CD4-positive, alpha-beta memory T cell (primary cell): ENCODE results near the gene SSTR1. TPM values are rescaled to one million over a fixed set of nuclear protein-coding genes. Genes with fewer than 3 reads are reported as not detected.

ENCODE experiments used
- CTCF ChIA-PET: fragments of 350-600 bp; sonication (Branson Sonifier 250); formaldehyde crosslinking; loops from one replicate; lab custom pipeline; 2021; ENCODE audit warnings: inconsistent platforms; ENCODE audit not compliant: partially characterized antibody; lab: Charles Lee
- POLR2A ChIA-PET: fragments of 350-600 bp; sonication (Branson Sonifier 250); formaldehyde crosslinking; loops from one replicate; lab custom pipeline; 2021; ENCODE audit not compliant: partially characterized antibody; lab: Charles Lee
- DNase-seq, 5 donors: peaks; one replicate each; pipeline versions ENCODE4 v3.0.0 to v3.0.0-alpha.2; 2020 to 2022; ENCODE audit warnings: mixed read lengths in 1 of 5
- H3K27ac ChIP-seq: one replicate; pipeline ENCODE4 v1.7.0; 2013; ENCODE audit warnings: low read depth, low read length
- H3K27me3 ChIP-seq: 2 replicates; pipeline ENCODE4 v1.7.0; 2013; ENCODE audit warnings: mild to moderate bottlenecking, low read length, moderate library complexity; ENCODE audit not compliant: insufficient read depth
- H3K36me3 ChIP-seq: 2 replicates; pipeline ENCODE4 v1.7.0; 2013; ENCODE audit warnings: mild to moderate bottlenecking, low read length, moderate library complexity; ENCODE audit not compliant: insufficient read depth
- H3K4me1 ChIP-seq: 2 replicates; pipeline ENCODE4 v1.7.0; 2013; ENCODE audit warnings: mild to moderate bottlenecking, low read length, moderate library complexity; ENCODE audit not compliant: insufficient read depth
- H3K4me3 ChIP-seq, 2 donors: one replicate each; pipeline ENCODE4 v1.7.0; 2013; ENCODE audit warnings: low read length in 2 of 2, mild to moderate bottlenecking in 1 of 2
- H3K9me3 ChIP-seq, 2 donors: one replicate each; pipeline ENCODE4 v1.7.0; 2013; ENCODE audit warnings: low read length in 2 of 2, control low read depth in 1 of 2; ENCODE audit not compliant: control insufficient read depth in 1 of 2
- H3K27ac Mint-ChIP-seq, 7 donors: one replicate each; pipeline ENCODE4 v1.8.0; 2020 to 2021; ENCODE audit warnings: mixed read lengths in 7 of 7, mild to moderate bottlenecking in 6 of 7, inconsistent platforms in 3 of 7, moderate library complexity in 3 of 7
- H3K27me3 Mint-ChIP-seq, 2 donors: one replicate each; pipeline ENCODE4 v1.8.0; 2020 to 2021; ENCODE audit warnings: mixed read lengths in 2 of 2
- H3K36me3 Mint-ChIP-seq, 2 donors: one replicate each; pipeline ENCODE4 v1.8.0; 2020 to 2021; ENCODE audit warnings: mixed read lengths in 2 of 2, inconsistent platforms in 1 of 2, mild to moderate bottlenecking in 1 of 2
- H3K4me1 Mint-ChIP-seq, 4 donors: one replicate each; pipeline ENCODE4 v1.8.0; 2020 to 2021; ENCODE audit warnings: mixed read lengths in 4 of 4, mild to moderate bottlenecking in 1 of 4
- H3K4me3 Mint-ChIP-seq, 8 donors: one replicate each; pipeline ENCODE4 v1.8.0; 2020 to 2021; ENCODE audit warnings: mixed read lengths in 8 of 8, mild to moderate bottlenecking in 7 of 8, moderate library complexity in 6 of 8, inconsistent platforms in 3 of 8
- H3K9me3 Mint-ChIP-seq, 8 donors: one replicate each; pipeline ENCODE4 v1.8.0; 2020 to 2021; ENCODE audit warnings: mixed read lengths in 8 of 8, mild to moderate bottlenecking in 5 of 8, inconsistent platforms in 3 of 8, moderate library complexity in 1 of 8
- intact Hi-C: fragments of 100-400 bp; cut with micrococcal nuclease; formaldehyde crosslinking; loops from one replicate; pipeline ENCODE4 v1.15.1; 2023
- polyA plus RNA-seq, 2 donors: library from polyadenylated mRNA; unstranded; fragments of 300-500 nt; fragmentation: Illumina TruSeq; gene quantifications; one replicate each; pipeline ENCODE4 v1.2.3, GENCODE V29; 2021
- total RNA-seq, 2 experiments: library from RNA; stranded (reverse); gene quantifications; one replicate each; pipeline ENCODE4 v1.2.3, GENCODE V29; 2021

The SSTR1 gene
- total and polyA plus RNA-seq, 4 experiments from 2014 or later: not detected

DNA sequence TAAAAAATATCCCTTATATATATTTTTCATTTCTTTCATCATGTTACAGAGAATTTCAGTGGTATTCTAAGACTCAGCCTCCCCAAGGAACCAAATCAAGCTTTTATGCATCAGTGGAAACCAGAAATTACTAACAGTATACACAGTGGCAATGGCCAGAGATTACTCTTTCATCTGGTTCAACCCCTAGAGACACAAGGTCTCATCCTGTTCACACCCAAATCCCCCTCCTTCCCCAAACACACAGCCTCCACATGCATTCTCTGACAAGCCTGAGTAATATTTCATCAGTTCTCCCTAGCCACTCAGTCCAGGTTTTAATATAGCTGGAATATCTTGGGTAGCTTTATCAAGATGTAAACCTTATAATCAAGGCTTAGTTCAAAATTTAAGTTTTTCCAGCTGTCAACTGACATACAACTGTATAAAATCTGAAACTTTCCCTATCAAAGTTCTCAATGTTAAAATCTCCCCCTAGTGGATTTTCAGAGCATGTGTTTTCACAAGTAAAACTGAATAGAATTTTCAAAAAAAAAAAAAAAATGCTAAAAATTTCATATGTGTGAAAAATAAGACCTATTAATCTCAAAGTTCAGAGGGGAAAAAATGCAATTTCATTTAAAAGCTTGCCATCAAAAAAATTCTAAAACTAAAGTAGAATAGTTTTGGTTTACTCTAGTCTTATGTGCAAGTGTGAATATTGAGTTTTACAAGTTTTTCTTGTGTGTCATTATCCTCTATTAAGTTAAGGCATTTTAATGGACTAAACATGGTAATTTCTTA, 10.5 kb upstream of the SSTR1 start:
- Histone ChIP-seq H3K9me3 (no peaks in the 10 kb centered on the region), H3K4me3 (no peak overlapping the region), H3K4me1 (peaks cover 4% of the 10 kb centered on the region), H3K27me3 (no peaks in the 10 kb centered on the region), H3K27ac (no peak overlapping the region), H3K36me3 (no peaks in the 10 kb centered on the region)
- Mint-ChIP-seq H3K4me1 (peaks cover 3 to 5% (median 5%) of the 10 kb centered on the region in 4 donors), H3K27me3 (no peaks in the 10 kb centered on the region), H3K4me3 (no peak overlapping the region), H3K27ac (peak overlapping the region in 3 of 7 donors; percentile 43 to 58 (median 48)), H3K36me3 (no peaks in the 10 kb centered on the region), H3K9me3 (no peaks in the 10 kb centered on the region)
- intact Hi-C loops: loop anchor here (1.0 to 2.0 kb wide), 4 partner anchors 132 to 294 kb away; no protein-coding TSS in a partner anchor
- ChIA-PET CTCF (interaction anchor here (0.7 to 2.7 kb wide), 3 partner anchors 119 to 211 kb away, joined by 3 to 13 read pairs (median 4); no protein-coding TSS in a partner anchor), POLR2A (no interaction called here)
- DNase-seq: peak in 4 of 5 donors; percentile 18 to 30 (median 30)

DNA sequence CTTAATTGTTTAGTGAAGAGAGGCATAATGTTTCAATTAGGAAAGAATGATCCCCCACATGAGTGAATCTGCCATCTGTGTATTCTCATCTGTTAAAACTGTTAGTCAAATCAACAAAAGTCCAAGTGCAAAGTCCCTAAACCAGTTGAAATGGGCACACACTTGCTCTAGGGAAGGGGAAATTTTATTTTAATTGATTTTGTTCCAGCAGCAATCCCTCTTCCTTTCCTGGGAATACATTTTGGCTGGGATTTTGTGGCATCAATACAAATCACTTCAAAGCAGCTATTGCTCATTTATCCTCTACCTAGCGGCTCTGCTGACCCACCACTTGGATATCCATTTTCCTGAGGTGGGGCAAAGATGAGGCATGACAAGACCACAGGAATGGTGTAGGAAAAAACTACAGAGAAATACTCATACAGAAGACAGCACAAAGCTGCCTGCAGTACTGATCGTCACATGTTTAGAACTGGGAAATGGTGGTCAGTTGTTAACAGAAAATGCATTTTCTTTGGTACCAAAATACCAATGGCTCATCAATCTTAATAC, 9.8 kb upstream of the SSTR1 start:
- no peaks in the 10 kb centered on the region for H3K36me3 ChIP-seq
- CTCF ChIA-PET: interaction anchor here (1.2 to 2.7 kb wide), 2 partner anchors 120 to 212 kb away, joined by 3 to 13 read pairs; no protein-coding TSS in a partner anchor
- POLR2A ChIA-PET: no interaction called here
- H3K27ac ChIP-seq: no peak overlapping the region
- H3K9me3 Mint-ChIP-seq: no peaks in the 10 kb centered on the region
- no peaks in the 10 kb centered on the region for H3K27me3 ChIP-seq
- peaks cover 4% of the 10 kb centered on the region for H3K4me1 ChIP-seq
- intact Hi-C loops: loop anchor here (1.0 to 2.0 kb wide), 4 partner anchors 133 to 295 kb away; no protein-coding TSS in a partner anchor
- no peaks in the 10 kb centered on the region for H3K9me3 ChIP-seq
- H3K4me3 Mint-ChIP-seq: no peak overlapping the region
- H3K4me1 Mint-ChIP-seq: peaks cover 3 to 5% (median 5%) of the 10 kb centered on the region in 4 donors
- H3K27me3 Mint-ChIP-seq: no peaks in the 10 kb centered on the region
- DNase-seq: no peak
- H3K27ac Mint-ChIP-seq: no peak overlapping the region
- no peak overlapping the region for H3K4me3 ChIP-seq
- no peaks in the 10 kb centered on the region for H3K36me3 Mint-ChIP-seq

GRCh38 chr14:38198425-38198824, 9.3 kb upstream of the SSTR1 start:
- POLR2A ChIA-PET: no interaction called here
- H3K4me3 Mint-ChIP-seq: no peak overlapping the region
- Histone ChIP-seq H3K27ac (no peak overlapping the region), H3K4me3 (no peak overlapping the region), H3K27me3 (no peaks in the 10 kb centered on the region), H3K36me3 (no peaks in the 10 kb centered on the region), H3K4me1 (peaks cover 4% of the 10 kb centered on the region), H3K9me3 (no peaks in the 10 kb centered on the region)
- H3K36me3 Mint-ChIP-seq: no peaks in the 10 kb centered on the region
- intact Hi-C loops: no loop called here
- H3K27ac Mint-ChIP-seq: no peak overlapping the region
- CTCF ChIA-PET: interaction anchor here (2.7 kb wide), 1 partner anchor 213 kb away, joined by 13 read pairs; no protein-coding TSS in a partner anchor
- H3K27me3 Mint-ChIP-seq: no peaks in the 10 kb centered on the region
- no peaks in the 10 kb centered on the region for H3K9me3 Mint-ChIP-seq
- no peak for DNase-seq
- H3K4me1 Mint-ChIP-seq: peaks cover 3 to 5% (median 5%) of the 10 kb centered on the region in 4 donors

- POLR2A ChIA-PET: no interaction called here
- Mint-ChIP-seq H3K9me3 (no peaks in the 10 kb centered on the region), H3K36me3 (no peaks in the 10 kb centered on the region)
Measured at GRCh38 chr14:38199076-38199475, 8.6 kb upstream of the SSTR1 start.

GRCh38 chr14:38199739-38200138, 8.0 kb upstream of the SSTR1 start:
- ChIA-PET CTCF (no interaction called here), POLR2A (no interaction called here)
- H3K9me3 Mint-ChIP-seq: no peaks in the 10 kb centered on the region
- H3K4me3 Mint-ChIP-seq: no peak overlapping the region
- Histone ChIP-seq H3K27ac (no peak overlapping the region), H3K9me3 (no peaks in the 10 kb centered on the region), H3K4me1 (peaks cover 4% of the 10 kb centered on the region), H3K36me3 (no peaks in the 10 kb centered on the region), H3K27me3 (no peaks in the 10 kb centered on the region), H3K4me3 (no peak overlapping the region)
- peaks cover 3 to 5% (median 5%) of the 10 kb centered on the region in 4 donors for H3K4me1 Mint-ChIP-seq
- H3K27me3 Mint-ChIP-seq: no peaks in the 10 kb centered on the region
- intact Hi-C loops: no loop called here
- H3K36me3 Mint-ChIP-seq: no peaks in the 10 kb centered on the region
- DNase-seq: no peak
- H3K27ac Mint-ChIP-seq: no peak overlapping the region

More at GRCh38 chr14:38199076-38199475, 8.6 kb upstream of the SSTR1 start:
- no peaks in the 10 kb centered on the region for H3K27me3 ChIP-seq
- H3K4me1 ChIP-seq: peaks cover 4% of the 10 kb centered on the region
- CTCF ChIA-PET: no interaction called here
- DNase-seq: no peak
- intact Hi-C loops: no loop called here
- no peak overlapping the region for H3K27ac ChIP-seq
- H3K36me3 ChIP-seq: no peaks in the 10 kb centered on the region
- peaks cover 3 to 5% (median 5%) of the 10 kb centered on the region in 4 donors for H3K4me1 Mint-ChIP-seq
- no peak overlapping the region for H3K4me3 Mint-ChIP-seq
- no peak overlapping the region for H3K27ac Mint-ChIP-seq
- no peaks in the 10 kb centered on the region for H3K27me3 Mint-ChIP-seq
- no peak overlapping the region for H3K4me3 ChIP-seq
- no peaks in the 10 kb centered on the region for H3K9me3 ChIP-seq

- POLR2A ChIA-PET: no interaction called here
- H3K4me3 ChIP-seq: no peak overlapping the region
- H3K27ac Mint-ChIP-seq: no peak overlapping the region
- intact Hi-C loops: no loop called here
- H3K27me3 ChIP-seq: no peaks in the 10 kb centered on the region
- CTCF ChIA-PET: no interaction called here
- H3K4me1 ChIP-seq: peaks cover 4% of the 10 kb centered on the region
- H3K4me1 Mint-ChIP-seq: peaks cover 3 to 5% (median 5%) of the 10 kb centered on the region in 4 donors
- no peaks in the 10 kb centered on the region for H3K36me3 Mint-ChIP-seq
- DNase-seq: no peak
- peaks cover 1 to 4% of the 10 kb centered on the region in 2 donors for H3K27me3 Mint-ChIP-seq
- H3K9me3 ChIP-seq: no peaks in the 10 kb centered on the region
- H3K36me3 ChIP-seq: no peaks in the 10 kb centered on the region
- peaks cover 0 to 4% (median 3%) of the 10 kb centered on the region in 8 donors for H3K9me3 Mint-ChIP-seq
- H3K27ac ChIP-seq: no peak overlapping the region
- peak overlapping the region in 1 of 8 donors; percentile 23 for H3K4me3 Mint-ChIP-seq
Measured at GRCh38 chr14:38201137-38201828, 6.4 kb upstream of the SSTR1 start.
